Heart right ventricle (tissue), 16 donors: ENCODE results near the gene ZNF831. TPM values are rescaled to one million over a fixed set of nuclear protein-coding genes. Genes with fewer than 3 reads are reported as not detected.

Experiments used
- ATAC-seq, 8 donors: fragments of 200-7000 bp; cut with Tn5 transposase; one replicate each; pipeline ENCODE4 v1.9.1; 2020; ENCODE audit warnings: mild to moderate bottlenecking in 8 of 8, moderate library complexity in 8 of 8, moderate number of reproducible peaks in 1 of 8
- DNase-seq, 2 donors: peaks; one replicate each; pipeline ENCODE4 v3.0.0-alpha.2; 2020
- H3K27ac ChIP-seq, 10 donors: fragments of 200-600 bp; sonication (generic) in 2 of 10; one replicate each; pipeline versions ENCODE4 v1.5.0 to v1.8.0; 2020 to 2022; ENCODE audit warnings: mild to moderate bottlenecking in 3 of 10
- H3K27me3 ChIP-seq, 7 donors: fragments of 200-600 bp; one replicate each; pipeline ENCODE4 v1.8.0; 2021 to 2022; ENCODE audit warnings: mild to moderate bottlenecking in 2 of 7
- H3K36me3 ChIP-seq, 9 donors: fragments of 200-600 bp; sonication (generic) in 1 of 9; one replicate each; pipeline versions ENCODE4 v1.5.0 to v1.8.0; 2020 to 2022; ENCODE audit warnings: mild to moderate bottlenecking in 2 of 9
- H3K4me1 ChIP-seq, 9 donors: fragments of 200-600 bp; sonication (generic) in 1 of 9; one replicate each; pipeline versions ENCODE4 v1.5.0 to v1.8.0; 2020 to 2022; ENCODE audit warnings: mild to moderate bottlenecking in 4 of 9
- H3K4me3 ChIP-seq, 10 donors: fragments of 200-600 bp; sonication (generic) in 2 of 10; one replicate each; pipeline versions ENCODE4 v1.5.0 to v1.8.0; 2020 to 2022; ENCODE audit warnings: mild to moderate bottlenecking in 7 of 10, moderate library complexity in 2 of 10
- H3K9me3 ChIP-seq, 11 donors: fragments of 200-600 bp in 10 of 11; sonication (generic) in 2 of 11; one replicate each; pipeline versions ENCODE4 v1.5.0 to v1.8.0; 2013 to 2022; ENCODE audit warnings: mild to moderate bottlenecking in 2 of 11, control low read depth in 1 of 11, moderate library complexity in 1 of 11
- CTCF ChIP-seq, 9 donors: fragments of 200-600 bp; sonication (generic) in 2 of 9; IDR thresholded peaks; one replicate each; pipeline versions ENCODE4 v1.5.0 to v1.8.0; 2021 to 2022; ENCODE audit warnings: antibody characterized with exemption in 9 of 9, mild to moderate bottlenecking in 5 of 9, moderate library complexity in 1 of 9
- WGBS, 2 donors: extraction: QIAGEN DNeasy Blood & Tissue Kit; methylation state at CpG; one replicate each; pipeline ENCODE4 v1.1.7; 2013; ENCODE audit warnings: inconsistent platforms in 1 of 2; 5-methylcytosine and 5-hydroxymethylcytosine counted together
- intact Hi-C, 10 donors: fragments of 100-400 bp; cut with DNase I; formaldehyde crosslinking; loops; one replicate each; pipeline versions ENCODE4 v1.11.1 to v1.14.2; 2022
- polyA plus RNA-seq, 2 donors: library from polyadenylated mRNA; stranded (reverse); fragments of 200-250 nt; gene quantifications; one replicate each; pipeline ENCODE4 v1.2.3, GENCODE V29; 2013
- total RNA-seq, 10 donors: library from RNA; stranded (reverse); fragmentation: NEBNext Ultra II Directional in 3 of 10; extraction: Animal tissue kit (Norgen Biotek cat#: 25700) in 3 of 10; gene quantifications; one replicate each; pipeline versions ENCODE4 v1.2.1 to v1.2.4, GENCODE V29; 2021 to 2023
- donor health status: Arrhythmogenic right ventricular cardiomyopathy.
- donor health status: ischemic (EF 13 %, LVEDD 7.1; RV severe dilation, severe dysfunction).
- donor health status: healthy with polysubstance abuse.
- donor health status: DM: no; HTN: yes; CAD: no.
- donor health status: DM: no; HTN: no; CAD: no.
- donor health status: ischemic (EF 25% LVEDD 6.9; RV normal size, moderate dysfunction).
- donor health status: ischemic (EF 25% LVEDD 5.7; RV mildly dilated, moderate dysfunction).
- donor health status: healthy.
- donor health status: DM: yes; HTN: yes; CAD: no.
- donor health status: Ischemic cardiomyopathy.
- donor health status: ischemic (EF 35%, LVEDD 5.7; RV mildly dilated, moderate dysfunction).
- donor health status: nonischemic (EF 11% LVEDD 7.7; RV severe dilation, severe dysfunction).
- donor health status: DM: yes; HTN: yes; CAD: no.
- donor health status: PGD.
- donor health status: ischemic (EF 29% LVEDD 5.4; RV normal size, mild dysfunction).
- donor health status: nonischemic (EF 23%, LVEDD 6.1; RV moderate dilation, normal function).

ZNF831 gene
- total and polyA plus RNA-seq, 12 donors: 0.01 to 0.72 (median 0.11) TPM; not detected in 1

- DNase-seq: no peak
- H3K27ac ChIP-seq: no peak overlapping the region
- no peaks in the 10 kb centered on the region for H3K9me3 ChIP-seq
- WGBS, 2 donors: 71 to 79% methylated on average over 2 of the region's 2 CpGs
- no peaks in the 10 kb centered on the region for H3K36me3 ChIP-seq
- intact Hi-C loops: loop anchor here in 9 of 10 donors (1.0 to 5.0 kb wide), 5 partner anchors 115 to 340 kb away; no protein-coding TSS in a partner anchor
- H3K27me3 ChIP-seq: peaks cover 0 to 40% (median 0%) of the 10 kb centered on the region in 7 donors
- no peak overlapping the region for H3K4me3 ChIP-seq
- no peak for TF ChIP-seq CTCF (IDR thresholded peaks at IDR 0.05)
- ATAC-seq: peak in 1 of 8 donors; percentile 5
- H3K4me1 ChIP-seq: peaks cover 0 to 36% (median 6%) of the 10 kb centered on the region in 9 donors
These were observed 43.6 kb downstream of the ZNF831 start for GRCh38 chr20:59207235-59207634.

DNA sequence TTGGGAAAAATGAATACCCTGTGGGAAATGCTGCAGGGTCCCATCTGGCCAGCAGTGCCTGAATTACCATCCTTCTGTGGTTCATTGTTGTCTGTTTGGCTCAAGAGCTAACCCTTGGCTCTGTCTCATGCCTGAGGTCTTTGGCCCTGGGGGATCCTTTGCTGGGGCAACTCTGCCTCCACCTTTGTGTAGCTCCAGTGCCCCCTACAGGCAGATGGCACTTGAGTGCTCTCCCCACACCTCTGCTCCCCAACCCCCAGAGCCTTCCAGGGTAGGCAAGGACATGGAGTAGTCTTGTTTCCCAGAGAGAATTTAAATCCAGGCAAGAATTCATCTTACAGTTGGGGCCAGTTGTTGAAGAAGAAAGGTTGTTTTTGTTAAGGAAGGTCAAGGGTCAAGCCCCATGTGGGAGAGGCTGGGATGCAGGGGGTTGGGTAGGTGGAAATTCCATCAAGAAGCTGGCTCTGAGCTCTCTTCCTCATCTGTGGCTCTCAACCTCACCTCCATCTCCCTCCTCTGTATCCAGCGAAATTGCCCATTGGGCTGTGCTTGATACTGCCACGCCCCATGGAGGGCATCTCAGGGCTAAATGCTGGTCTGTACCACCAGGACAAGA, 44.2 kb downstream of the ZNF831 start:
- H3K4me3 ChIP-seq: no peak overlapping the region
- H3K9me3 ChIP-seq: no peaks in the 10 kb centered on the region
- peaks cover 0 to 36% (median 6%) of the 10 kb centered on the region in 9 donors for H3K4me1 ChIP-seq
- intact Hi-C loops: loop anchor here in 9 of 10 donors (1.0 to 5.0 kb wide), 5 partner anchors 116 to 341 kb away; no protein-coding TSS in a partner anchor
- H3K27me3 ChIP-seq: peaks cover 0 to 40% (median 0%) of the 10 kb centered on the region in 7 donors
- DNase-seq: peak; percentile 48 to 61
- peak; percentile 82 to 88 (median 83) for ATAC-seq
- H3K27ac ChIP-seq: no peak overlapping the region
- TF ChIP-seq CTCF (IDR thresholded peaks at IDR 0.05): peak; percentile 26 to 74 (median 64)
- WGBS, 2 donors: 66 to 78% methylated on average over 2 of the region's 2 CpGs
- no peaks in the 10 kb centered on the region for H3K36me3 ChIP-seq

DNA sequence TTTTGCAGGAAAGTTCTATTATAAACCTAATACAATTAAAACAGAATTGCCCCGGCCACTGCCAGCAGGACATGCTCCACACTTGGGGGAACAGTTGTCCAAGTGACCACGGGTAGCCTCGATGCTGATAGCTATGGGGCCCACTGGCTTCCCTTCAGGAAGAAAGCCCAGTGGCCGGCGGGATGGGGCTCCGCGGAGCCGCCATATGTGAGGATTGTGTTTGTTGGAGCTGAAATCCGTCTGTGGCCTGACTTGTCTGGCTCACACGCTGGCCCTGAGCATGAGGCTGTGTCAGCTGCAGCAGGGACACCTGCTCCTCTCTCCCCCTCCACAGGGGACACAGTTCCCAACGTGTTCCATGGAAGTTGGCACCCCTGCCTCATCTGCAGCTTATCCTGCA, 46.6 kb downstream of the ZNF831 start:
- intact Hi-C loops: no loop called here
- DNase-seq (no peak), ATAC-seq (no peak)
- no peak for TF ChIP-seq CTCF (IDR thresholded peaks at IDR 0.05)
- H3K36me3 ChIP-seq: no peaks in the 10 kb centered on the region
- 82 to 86% methylated on average over 11 of the region's 11 CpGs for WGBS, 2 donors
- H3K4me3 ChIP-seq: no peak overlapping the region
- peaks cover 0 to 27% (median 0%) of the 10 kb centered on the region in 7 donors for H3K27me3 ChIP-seq
- H3K27ac ChIP-seq: no peak overlapping the region
- no peaks in the 10 kb centered on the region for H3K9me3 ChIP-seq
- peaks cover 0 to 28% (median 6%) of the 10 kb centered on the region in 9 donors for H3K4me1 ChIP-seq

GRCh38 chr20:59211208-59211765, 47.7 kb downstream of the ZNF831 start:
- H3K27ac ChIP-seq: no peak overlapping the region
- H3K27me3 ChIP-seq: peaks cover 0 to 29% (median 0%) of the 10 kb centered on the region in 7 donors

More at GRCh38 chr20:59211208-59211765, 47.7 kb downstream of the ZNF831 start:
- no peaks in the 10 kb centered on the region for H3K36me3 ChIP-seq
- 58 to 66% methylated on average over 7 of the region's 7 CpGs for WGBS, 2 donors
- no peak overlapping the region for H3K4me3 ChIP-seq
- no peak for TF ChIP-seq CTCF (IDR thresholded peaks at IDR 0.05)
- intact Hi-C loops: no loop called here
- no peaks in the 10 kb centered on the region for H3K9me3 ChIP-seq
- no peak for ATAC-seq
- no peak for DNase-seq
- H3K4me1 ChIP-seq: peaks cover 0 to 17% (median 6%) of the 10 kb centered on the region in 9 donors
